ENCODE results near the gene ODF2. TPM values are rescaled to one million over a fixed set of nuclear protein-coding genes. Genes with fewer than 3 reads are reported as not detected.

ODF2 gene
- total RNA-seq, 1 donor from 2014 or later, result 85.5 TPM

GRCh38 chr9:128494108-128494745, 38.4 kb downstream of the ODF2 start:
- Mint-ChIP-seq H3K9me3 (no peaks in the 10 kb centered on the region), H3K27me3 (ENCODE audit: low read depth) (no peaks in the 10 kb centered on the region), H3K4me3 (no peak overlapping the region), H3K27ac (ENCODE audit: unreplicated experiment) (no peak overlapping the region), H3K36me3 (ENCODE audit: low read depth) (peaks cover 12% of the 10 kb centered on the region), H3K4me1 (no peaks in the 10 kb centered on the region)
- no peak for DNase-seq (ENCODE audit: low read depth, low spot score)
- TF ChIP-seq, protein P1, sequence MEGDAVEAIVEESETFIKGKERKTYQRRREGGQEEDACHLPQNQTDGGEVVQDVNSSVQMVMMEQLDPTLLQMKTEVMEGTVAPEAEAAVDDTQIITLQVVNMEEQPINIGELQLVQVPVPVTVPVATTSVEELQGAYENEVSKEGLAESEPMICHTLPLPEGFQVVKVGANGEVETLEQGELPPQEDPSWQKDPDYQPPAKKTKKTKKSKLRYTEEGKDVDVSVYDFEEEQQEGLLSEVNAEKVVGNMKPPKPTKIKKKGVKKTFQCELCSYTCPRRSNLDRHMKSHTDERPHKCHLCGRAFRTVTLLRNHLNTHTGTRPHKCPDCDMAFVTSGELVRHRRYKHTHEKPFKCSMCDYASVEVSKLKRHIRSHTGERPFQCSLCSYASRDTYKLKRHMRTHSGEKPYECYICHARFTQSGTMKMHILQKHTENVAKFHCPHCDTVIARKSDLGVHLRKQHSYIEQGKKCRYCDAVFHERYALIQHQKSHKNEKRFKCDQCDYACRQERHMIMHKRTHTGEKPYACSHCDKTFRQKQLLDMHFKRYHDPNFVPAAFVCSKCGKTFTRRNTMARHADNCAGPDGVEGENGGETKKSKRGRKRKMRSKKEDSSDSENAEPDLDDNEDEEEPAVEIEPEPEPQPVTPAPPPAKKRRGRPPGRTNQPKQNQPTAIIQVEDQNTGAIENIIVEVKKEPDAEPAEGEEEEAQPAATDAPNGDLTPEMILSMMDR (conservative IDR thresholded peaks at IDR 0.05), result no peak

DNA sequence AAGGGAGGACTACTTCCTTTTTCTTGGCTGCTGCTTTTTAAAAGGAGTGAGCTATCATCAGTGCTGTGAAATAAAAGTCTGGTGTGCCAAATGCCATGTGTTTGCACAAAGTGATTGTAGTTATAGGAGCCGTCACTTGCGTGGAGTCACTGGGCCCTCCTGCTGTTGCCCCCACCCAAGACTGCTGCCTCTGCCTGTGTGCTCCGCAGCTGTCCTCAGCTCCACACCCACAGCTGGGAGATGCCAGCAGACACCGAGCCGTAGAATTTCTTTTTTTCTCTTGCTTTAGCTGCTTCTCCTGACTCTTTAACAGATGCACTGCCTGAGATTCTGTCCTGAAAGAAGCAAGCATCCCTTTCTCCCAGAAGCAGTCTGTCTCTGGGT, 38.9 kb downstream of the ODF2 start:
- H3K9me3 Mint-ChIP-seq, result no peaks in the 10 kb centered on the region
- no peak overlapping the region for H3K27ac Mint-ChIP-seq (ENCODE audit: unreplicated experiment)
- no peaks in the 10 kb centered on the region for H3K4me1 Mint-ChIP-seq
- H3K4me3 Mint-ChIP-seq, result no peak overlapping the region
- peaks cover 7% of the 10 kb centered on the region for H3K36me3 Mint-ChIP-seq (ENCODE audit: low read depth)
- H3K27me3 Mint-ChIP-seq (ENCODE audit: low read depth), result no peaks in the 10 kb centered on the region
- no peak for DNase-seq (ENCODE audit: low read depth, low spot score)
- TF ChIP-seq, protein P1 (conservative IDR thresholded peaks at IDR 0.05), result no peak

GRCh38 chr9:128495296-128495695, 39.5 kb downstream of the ODF2 start:
- H3K27me3 Mint-ChIP-seq (ENCODE audit: low read depth), result no peaks in the 10 kb centered on the region
- H3K4me1 Mint-ChIP-seq, result no peaks in the 10 kb centered on the region
- TF ChIP-seq, protein P1 (conservative IDR thresholded peaks at IDR 0.05), result no peak
- H3K9me3 Mint-ChIP-seq, result no peaks in the 10 kb centered on the region
- peaks cover 5% of the 10 kb centered on the region for H3K36me3 Mint-ChIP-seq (ENCODE audit: low read depth)
- DNase-seq (ENCODE audit: low read depth, low spot score), result no peak
- H3K4me3 Mint-ChIP-seq, result no peak overlapping the region
- H3K27ac Mint-ChIP-seq (ENCODE audit: unreplicated experiment), result no peak overlapping the region

- no peak for DNase-seq (ENCODE audit: low read depth, low spot score)
- Mint-ChIP-seq H3K4me3 (no peak overlapping the region), H3K36me3 (ENCODE audit: low read depth) (peaks cover 5% of the 10 kb centered on the region), H3K4me1 (no peaks in the 10 kb centered on the region), H3K27me3 (ENCODE audit: low read depth) (no peaks in the 10 kb centered on the region), H3K9me3 (no peaks in the 10 kb centered on the region), H3K27ac (ENCODE audit: unreplicated experiment) (peak overlapping the region; percentile 20)
- TF ChIP-seq, protein P1 (conservative IDR thresholded peaks at IDR 0.05), result no peak
Measured at GRCh38 chr9:128495804-128496417, 40.1 kb downstream of the ODF2 start.

DNA sequence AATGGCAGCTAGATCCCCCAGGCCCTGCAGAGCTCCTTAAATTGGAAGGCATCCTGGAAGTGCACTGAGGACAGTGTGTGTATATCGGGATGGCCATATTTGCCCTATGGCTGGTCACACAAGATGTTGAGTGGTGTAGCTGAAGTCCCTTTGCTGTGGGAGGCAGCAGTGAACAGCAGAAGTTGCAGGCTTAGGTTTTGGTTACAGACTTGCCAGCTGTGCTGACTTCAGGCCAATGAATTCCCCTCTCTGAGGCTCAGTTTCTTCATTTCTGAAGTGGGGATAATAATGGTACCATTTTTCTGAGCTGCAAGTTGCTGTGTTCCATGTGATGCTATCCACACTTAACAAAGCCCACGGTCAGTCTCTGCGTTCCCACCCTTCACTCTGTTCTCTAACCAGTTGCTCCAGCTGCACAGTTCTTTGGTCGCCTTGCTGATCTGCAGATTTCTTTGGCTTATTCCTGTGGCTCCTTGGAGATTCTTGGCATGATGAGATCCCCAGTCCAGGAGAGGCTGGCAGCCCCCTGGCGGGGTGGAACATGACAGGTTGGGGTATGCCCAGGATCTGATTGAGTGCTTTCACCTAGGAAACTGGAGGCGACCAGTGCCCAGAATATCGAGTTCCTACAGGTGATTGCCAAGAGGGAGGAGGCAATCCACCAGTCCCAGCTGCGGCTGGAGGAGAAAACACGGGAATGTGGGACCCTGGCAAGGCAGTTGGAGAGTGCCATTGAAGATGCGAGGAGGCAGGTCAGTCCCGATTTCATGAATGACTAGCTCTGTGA, 42.2 kb downstream of the ODF2 start:
- H3K27ac Mint-ChIP-seq (ENCODE audit: unreplicated experiment), result no peak overlapping the region
- H3K27me3 Mint-ChIP-seq (ENCODE audit: low read depth), result no peaks in the 10 kb centered on the region
- DNase-seq (ENCODE audit: low read depth, low spot score), result no peak
- peaks cover 2% of the 10 kb centered on the region for H3K36me3 Mint-ChIP-seq (ENCODE audit: low read depth)
- no peaks in the 10 kb centered on the region for H3K9me3 Mint-ChIP-seq
- H3K4me3 Mint-ChIP-seq, result no peak overlapping the region
- TF ChIP-seq, protein P1 (conservative IDR thresholded peaks at IDR 0.05), result no peak
- H3K4me1 Mint-ChIP-seq, result no peaks in the 10 kb centered on the region
